Right atrium auricular region (tissue), 2 donors: ENCODE measurements around the gene CEP170B. TPM values are rescaled to one million over a fixed set of nuclear protein-coding genes. Genes with fewer than 3 reads are reported as not detected.

ENCODE experiments used
- DNase-seq: peaks from one replicate; pipeline ENCODE4 v3.0.0-alpha.2; 2019; ENCODE audit warnings: low spot score
- H3K27ac ChIP-seq, 2 donors: fragments of 200-600 bp; sonication (generic); 1 replicate in 1 of 2; 2 replicates in 1 of 2; pipeline ENCODE4 v1.5.1; 2016 to 2019
- H3K27me3 ChIP-seq, 2 donors: fragments of 200-600 bp; sonication (generic); one replicate each; pipeline versions ENCODE4 v1.5.1 to v1.6.0; 2017 to 2019
- H3K36me3 ChIP-seq: fragments of 200-600 bp; sonication (generic); one replicate; pipeline ENCODE4 v1.5.1; 2016
- H3K4me1 ChIP-seq, 2 donors: fragments of 200-600 bp; sonication (generic); one replicate each; pipeline versions ENCODE4 v1.5.1 to v1.6.0; 2017 to 2019
- H3K4me3 ChIP-seq, 2 donors: fragments of 200-600 bp; sonication (generic); 1 replicate in 1 of 2; 2 replicates in 1 of 2; pipeline ENCODE4 v1.5.1; 2017 to 2019; ENCODE audit warnings: mild to moderate bottlenecking in 1 of 2, moderate library complexity in 1 of 2
- H3K9me3 ChIP-seq, 2 donors: fragments of 200-600 bp; sonication (generic); one replicate each; pipeline ENCODE4 v1.5.1; 2019
- total RNA-seq, 2 donors: library from RNA; depleted of rRNA; stranded (reverse); fragments of >200 nt; gene quantifications; one replicate each; pipeline ENCODE4 v1.1.0, GENCODE V29; 2016
- TF ChIP-seq, protein P1 (sequence below), 2 donors: fragments of 200-600 bp; sonication (generic); IDR thresholded peaks; one replicate each; pipeline ENCODE4 v1.5.1; 2019; ENCODE audit warnings: antibody characterized with exemption in 2 of 2

CEP170B gene
- total RNA-seq, 2 donors from 2014 or later = 7.9 to 15.1 TPM

DNA sequence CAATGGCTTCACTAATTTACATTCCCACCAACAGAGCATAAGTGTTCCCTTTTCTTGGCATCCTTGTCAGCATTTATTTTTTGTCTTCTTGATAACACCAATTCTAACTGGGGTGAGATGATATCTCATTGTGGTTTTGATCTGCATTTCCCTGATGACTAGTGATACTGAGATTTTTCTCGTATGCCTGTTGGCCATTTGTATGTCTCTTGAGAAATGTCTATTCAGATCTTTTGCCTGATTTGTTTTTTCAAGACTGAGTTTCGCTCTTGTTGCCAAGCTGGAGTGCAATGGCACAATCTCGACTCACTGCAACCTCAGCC lies 54.9 kb downstream of the CEP170B start:
- Histone ChIP-seq H3K27ac (no peak overlapping the region), H3K36me3 (no peaks in the 10 kb centered on the region), H3K4me1 (no peaks in the 10 kb centered on the region), H3K4me3 (no peak overlapping the region), H3K9me3 (peaks cover 0 to 9% of the 10 kb centered on the region in 2 donors), H3K27me3 (no peaks in the 10 kb centered on the region)
- DNase-seq = no peak
- TF ChIP-seq, protein P1, sequence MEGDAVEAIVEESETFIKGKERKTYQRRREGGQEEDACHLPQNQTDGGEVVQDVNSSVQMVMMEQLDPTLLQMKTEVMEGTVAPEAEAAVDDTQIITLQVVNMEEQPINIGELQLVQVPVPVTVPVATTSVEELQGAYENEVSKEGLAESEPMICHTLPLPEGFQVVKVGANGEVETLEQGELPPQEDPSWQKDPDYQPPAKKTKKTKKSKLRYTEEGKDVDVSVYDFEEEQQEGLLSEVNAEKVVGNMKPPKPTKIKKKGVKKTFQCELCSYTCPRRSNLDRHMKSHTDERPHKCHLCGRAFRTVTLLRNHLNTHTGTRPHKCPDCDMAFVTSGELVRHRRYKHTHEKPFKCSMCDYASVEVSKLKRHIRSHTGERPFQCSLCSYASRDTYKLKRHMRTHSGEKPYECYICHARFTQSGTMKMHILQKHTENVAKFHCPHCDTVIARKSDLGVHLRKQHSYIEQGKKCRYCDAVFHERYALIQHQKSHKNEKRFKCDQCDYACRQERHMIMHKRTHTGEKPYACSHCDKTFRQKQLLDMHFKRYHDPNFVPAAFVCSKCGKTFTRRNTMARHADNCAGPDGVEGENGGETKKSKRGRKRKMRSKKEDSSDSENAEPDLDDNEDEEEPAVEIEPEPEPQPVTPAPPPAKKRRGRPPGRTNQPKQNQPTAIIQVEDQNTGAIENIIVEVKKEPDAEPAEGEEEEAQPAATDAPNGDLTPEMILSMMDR (IDR thresholded peaks at IDR 0.05) = no peak

DNA sequence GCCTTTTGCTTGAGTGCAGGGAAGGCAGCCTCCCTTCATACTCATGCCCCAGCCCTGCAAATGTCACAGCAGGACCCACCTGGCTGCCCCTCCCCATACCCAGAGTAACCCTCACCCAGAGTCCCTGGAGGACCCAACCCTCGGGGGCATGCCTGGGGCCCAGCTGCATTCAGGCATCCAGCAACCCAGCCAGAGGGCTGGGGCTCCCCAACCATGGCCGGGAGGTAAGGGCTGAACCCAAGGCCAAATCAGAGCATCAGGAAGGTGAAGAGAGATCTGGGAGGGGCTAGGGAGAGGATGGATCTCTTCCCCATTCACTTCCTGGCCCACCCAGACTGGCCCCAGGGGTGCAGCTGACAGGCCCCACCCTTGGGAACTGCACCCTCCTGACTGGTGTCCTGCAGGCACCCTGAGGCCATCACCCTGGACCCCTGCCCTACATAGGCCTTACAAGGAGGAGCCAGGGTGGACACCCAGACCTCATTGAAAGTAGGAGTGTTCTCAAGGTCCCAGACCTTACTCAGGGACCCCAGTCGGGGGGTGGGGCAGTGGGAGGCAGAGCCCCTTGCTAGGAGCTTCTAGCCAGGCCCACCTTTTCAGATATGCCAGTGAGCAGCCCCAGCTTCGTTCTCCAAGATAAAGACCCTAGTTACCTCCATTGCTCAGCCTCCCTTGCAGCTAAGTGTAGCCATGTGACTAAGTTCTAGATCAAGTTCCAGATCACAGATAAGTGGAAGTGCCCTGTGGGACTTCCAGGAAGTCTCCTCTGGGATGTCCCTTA lies 58.8 kb downstream of the CEP170B start:
- DNase-seq = no peak
- TF ChIP-seq, protein P1 (IDR thresholded peaks at IDR 0.05) = no peak
- H3K9me3 ChIP-seq = peaks cover 0 to 9% of the 10 kb centered on the region in 2 donors
- no peaks in the 10 kb centered on the region for H3K36me3 ChIP-seq
- H3K4me3 ChIP-seq = no peak overlapping the region
- H3K27me3 ChIP-seq = no peaks in the 10 kb centered on the region
- H3K4me1 ChIP-seq = no peaks in the 10 kb centered on the region
- H3K27ac ChIP-seq = no peak overlapping the region

DNA sequence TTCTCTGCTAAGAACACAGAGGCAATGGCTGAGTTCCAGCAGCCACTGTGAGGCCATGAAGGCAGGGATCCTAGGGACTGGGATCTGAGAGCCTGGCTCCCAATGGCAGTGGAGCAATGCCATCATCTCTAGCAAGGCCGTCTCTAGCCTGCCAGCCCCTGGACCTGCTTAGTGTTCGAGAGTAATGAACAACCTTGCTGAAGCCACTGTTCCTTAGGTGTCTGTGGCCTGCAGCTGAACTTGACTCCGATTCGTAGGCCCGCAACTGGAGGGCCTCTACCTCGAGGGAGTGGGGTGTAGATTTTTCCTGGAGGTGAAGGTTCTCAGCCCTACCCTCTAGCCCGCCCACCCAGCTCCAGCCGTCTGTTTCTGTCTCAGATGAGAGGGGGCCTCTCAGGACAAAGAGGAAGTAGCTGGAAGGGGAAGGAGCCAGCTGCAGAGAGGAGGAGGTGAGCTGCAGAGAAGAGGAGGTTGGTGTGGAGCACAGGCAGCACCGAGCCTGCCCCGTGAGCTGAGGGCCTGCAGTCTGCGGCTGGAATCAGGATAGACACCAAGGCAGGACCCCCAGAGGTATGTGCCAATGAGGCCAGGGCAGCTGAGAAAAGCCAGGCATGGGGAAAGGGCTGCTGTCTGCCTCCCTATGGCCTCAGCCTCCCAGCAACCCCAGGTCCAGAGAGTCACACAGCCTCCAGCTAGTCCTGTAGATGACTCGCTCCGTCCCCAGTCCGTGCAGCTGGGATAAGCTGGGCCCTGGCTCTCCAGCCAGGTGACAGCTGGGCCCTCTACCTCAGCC lies 59.5 kb downstream of the CEP170B start, which contains the start of gene PLD4:
Gene PLD4 (plus strand): TSS at position 459 of the 793 bp plus-strand sequence. CDS start 2,262 bp downstream, outside the sequence.
- Histone ChIP-seq H3K4me3 (no peak within 1 kb of the TSS), H3K27ac (no peak within 1 kb of the TSS), H3K4me1 (no peaks in the 10 kb centered on the region), H3K27me3 (no peaks in the 10 kb centered on the region), H3K36me3 (no peaks in the 10 kb centered on the region), H3K9me3 (peaks cover 0 to 9% of the 10 kb centered on the region in 2 donors)
- DNase-seq = no peak
- TF ChIP-seq, protein P1 (IDR thresholded peaks at IDR 0.05) = no peak

DNA sequence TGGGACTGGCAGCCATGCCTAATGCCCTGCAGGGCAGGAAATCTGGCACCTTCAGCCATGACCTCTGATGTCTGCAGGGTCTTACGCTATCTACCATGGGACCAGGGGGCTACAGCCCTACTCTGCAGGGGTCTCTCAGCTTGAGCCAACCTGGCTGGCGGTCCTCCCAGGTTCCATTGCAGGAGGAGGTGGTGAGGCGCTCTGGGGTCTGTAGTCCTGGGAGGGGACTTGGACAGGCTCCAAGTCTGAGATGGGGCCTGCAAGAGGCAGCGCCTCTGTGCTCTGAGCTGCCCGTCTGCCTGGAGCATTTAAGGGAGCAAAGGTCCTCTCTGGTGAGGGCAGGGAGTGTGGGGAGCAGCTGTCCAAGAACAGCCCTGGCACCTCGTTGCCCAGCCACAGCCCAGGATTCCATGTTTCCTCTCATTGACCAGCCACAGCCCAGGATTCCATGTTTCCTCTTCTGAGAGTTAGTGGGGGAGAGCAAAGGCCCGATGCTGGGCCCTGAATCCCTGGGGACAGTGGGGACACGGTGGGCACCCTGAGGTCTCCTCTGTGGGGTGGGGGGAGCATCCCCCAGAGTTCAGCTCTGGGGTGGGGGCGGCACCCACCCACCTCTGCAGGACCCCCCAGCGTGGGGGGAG lies 60.3 kb downstream of the CEP170B start:
- Histone ChIP-seq H3K27me3 (no peaks in the 10 kb centered on the region), H3K36me3 (no peaks in the 10 kb centered on the region), H3K4me1 (no peaks in the 10 kb centered on the region), H3K9me3 (peaks cover 0 to 9% of the 10 kb centered on the region in 2 donors), H3K4me3 (no peak overlapping the region), H3K27ac (no peak overlapping the region)
- TF ChIP-seq, protein P1 (IDR thresholded peaks at IDR 0.05) = no peak
- no peak for DNase-seq

DNA sequence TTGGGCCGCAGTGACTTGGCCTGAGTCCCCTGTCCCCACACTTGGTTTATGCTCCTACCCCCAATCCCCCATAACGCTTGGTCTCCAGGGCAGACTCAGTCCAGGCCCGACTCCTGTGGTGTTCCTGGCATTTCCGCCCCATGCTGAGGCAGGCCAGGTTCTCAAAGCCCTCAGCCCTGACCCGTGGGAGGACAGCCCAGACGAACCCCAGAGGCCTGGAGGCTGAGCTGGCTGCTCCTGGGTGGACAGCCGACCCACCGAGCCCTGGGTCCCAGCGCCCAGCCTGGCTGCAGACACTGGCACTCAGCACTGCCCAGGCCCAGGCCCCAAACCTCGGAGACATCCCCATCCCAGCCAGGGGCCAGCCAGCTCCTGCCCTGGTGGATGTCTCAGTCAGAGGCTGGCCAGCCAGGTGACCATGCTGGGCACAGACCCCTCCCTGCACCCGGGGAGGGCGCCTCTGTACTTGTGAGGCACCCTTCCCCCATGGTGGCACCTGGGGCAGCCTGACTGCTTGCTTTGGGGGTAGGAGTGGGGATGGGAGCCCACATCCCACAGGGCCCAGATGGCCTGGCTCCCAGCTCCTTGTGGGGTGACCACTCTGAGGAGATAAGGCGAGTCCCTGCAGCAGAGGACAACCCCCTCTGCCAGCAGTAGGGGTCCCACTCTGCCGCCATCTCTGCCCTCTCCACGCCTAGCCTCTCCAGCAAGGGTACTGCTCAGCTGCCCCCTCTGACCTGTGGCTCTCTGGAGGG lies 61.0 kb downstream of the CEP170B start:
- TF ChIP-seq, protein P1 (IDR thresholded peaks at IDR 0.05) = no peak
- Histone ChIP-seq H3K27ac (no peak overlapping the region), H3K27me3 (no peaks in the 10 kb centered on the region), H3K9me3 (peaks cover 0 to 9% of the 10 kb centered on the region in 2 donors), H3K36me3 (no peaks in the 10 kb centered on the region), H3K4me3 (no peak overlapping the region), H3K4me1 (no peaks in the 10 kb centered on the region)
- no peak for DNase-seq
